ENCODE measurements around the gene PARD3.

GRCh38 chr10:34551295-34551694, 263.8 kb downstream of the PARD3 start:
- TF ChIP-seq POLR2A (IDR thresholded peaks at IDR 0.05) (no peak), CTCF (IDR thresholded peaks at IDR 0.05) (no peak)
